NCI-H128 (cell line): ENCODE results near the gene PLD4.

ENCODE experiments used
- DNase-seq: peaks from one replicate; lab custom pipeline; 2025; ENCODE audit not compliant: unreplicated experiment; lab: John Stamatoyannopoulos, UW

The PLD4 gene

GRCh38 chr14:104973135-104973384, 48.4 kb downstream of the PLD4 start:
- no peak for DNase-seq

GRCh38 chr14:104973385-104974145, 48.9 kb downstream of the PLD4 start:
- DNase-seq = no peak

GRCh38 chr14:104974146-104974541, 49.5 kb downstream of the PLD4 start:
- no peak for DNase-seq

DNA sequence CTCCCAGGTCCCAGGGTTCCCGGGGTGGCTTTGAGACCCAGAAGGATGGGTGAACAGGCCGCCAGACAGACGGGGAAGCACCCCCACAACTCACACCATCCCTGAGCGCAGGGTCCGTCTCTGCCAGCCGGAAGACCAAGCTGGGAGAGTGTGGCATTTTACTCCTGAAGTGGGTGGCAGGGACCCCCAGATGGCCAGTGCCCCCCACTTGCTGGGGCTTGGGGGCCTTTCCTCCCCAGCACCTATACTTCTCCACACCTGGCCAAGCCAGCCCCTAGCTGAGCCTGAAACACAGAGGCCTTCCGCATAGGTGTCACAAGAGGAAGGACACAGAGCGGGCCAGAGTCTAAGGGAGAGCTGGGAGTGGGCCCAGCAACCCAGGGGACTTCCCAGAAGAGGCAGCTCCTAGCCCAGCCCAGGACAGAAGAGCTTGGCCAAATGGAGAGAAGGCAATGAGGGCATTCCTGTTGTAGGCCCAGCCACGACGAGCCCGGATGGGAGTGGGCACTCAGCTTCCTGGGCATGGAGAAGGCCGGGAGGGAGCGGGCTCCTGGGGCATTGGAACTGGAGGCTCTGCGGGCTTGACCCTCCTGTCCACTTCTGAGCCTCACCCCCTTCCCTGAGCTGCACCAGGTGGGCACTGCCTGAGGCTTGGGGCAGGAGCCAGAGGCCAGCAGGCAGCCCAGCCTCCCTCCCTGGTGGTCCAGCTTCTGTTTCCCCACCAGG, 50.1 kb downstream of the PLD4 start:
- DNase-seq = no peak

DNA sequence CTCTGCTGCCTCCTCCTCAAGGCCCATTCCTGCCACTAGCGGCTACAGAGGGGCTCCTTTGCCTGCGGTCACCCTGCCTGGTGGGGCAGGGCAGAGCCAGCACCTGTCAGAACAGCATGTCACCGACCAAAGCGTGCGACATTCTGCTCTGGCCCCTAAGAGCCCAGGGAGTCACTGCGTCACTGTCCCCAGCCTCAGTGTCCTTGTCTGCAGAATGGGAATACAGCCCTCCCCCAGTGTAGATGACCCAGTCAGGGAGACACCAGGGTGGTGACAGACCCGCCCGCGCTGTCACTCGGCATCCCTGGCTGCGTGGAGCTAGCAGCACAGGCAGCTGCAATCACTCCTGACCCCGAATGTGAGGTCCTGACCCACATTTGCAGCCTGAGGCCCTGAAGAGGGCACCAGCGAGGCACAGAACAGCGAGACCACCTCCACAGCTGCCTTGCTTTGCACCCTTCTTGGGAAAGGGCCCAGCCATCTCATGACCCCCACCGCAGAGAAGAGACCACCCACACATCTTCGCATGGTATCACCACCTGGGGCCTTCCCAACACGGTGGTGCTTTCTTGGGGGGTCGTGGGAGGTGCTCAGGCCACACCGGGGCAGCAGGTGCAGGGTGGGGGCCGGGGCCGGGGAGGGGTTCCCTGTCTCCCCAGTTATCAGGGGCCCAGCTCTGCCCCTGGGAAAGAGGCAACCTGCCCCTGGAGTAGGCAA, 51.0 kb downstream of the PLD4 start:
- no peak for DNase-seq

DNA sequence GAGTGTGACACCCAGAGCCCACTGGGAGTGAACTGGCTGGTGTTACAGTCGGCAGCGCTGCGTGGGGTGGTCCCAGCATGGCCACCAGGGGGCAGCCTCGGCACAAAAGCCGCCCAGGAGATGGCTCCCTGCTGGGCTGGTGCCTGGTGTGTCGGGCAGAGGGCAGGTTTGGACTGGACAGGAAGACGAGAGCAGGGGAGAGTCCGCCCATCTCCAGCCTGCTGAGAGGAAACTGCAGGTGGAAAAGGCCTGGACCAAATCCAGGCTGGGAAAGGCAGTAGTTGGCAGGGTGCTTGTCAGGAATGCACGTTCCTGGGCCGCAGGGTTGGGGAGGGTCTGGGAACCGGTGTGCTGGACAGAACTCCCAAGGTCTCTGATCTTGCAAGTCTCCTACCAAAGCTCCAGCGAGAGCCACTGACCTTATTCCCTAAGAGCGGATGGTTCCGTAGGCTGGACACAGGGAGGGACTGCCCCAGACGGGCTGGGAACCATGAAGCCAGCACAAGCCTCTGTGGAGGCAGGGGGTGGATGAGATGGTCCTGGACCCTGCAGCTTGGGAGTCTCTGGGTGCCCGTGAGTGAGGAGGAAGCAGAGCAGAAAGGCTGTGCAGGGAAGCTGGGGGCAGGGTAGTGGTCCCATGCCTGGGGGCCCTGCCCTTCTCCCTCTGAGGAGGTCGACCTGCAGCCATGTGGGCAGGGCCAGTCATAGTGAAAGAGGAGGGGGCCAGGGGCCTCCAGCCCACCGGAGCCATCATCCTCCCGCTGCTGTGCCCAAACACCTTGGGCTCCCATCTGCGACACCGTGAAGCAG, 51.7 kb downstream of the PLD4 start:
- no peak for DNase-seq

- DNase-seq = no peak
Measured at GRCh38 chr14:104977008-104977680, 52.5 kb downstream of the PLD4 start.

GRCh38 chr14:104977681-104978653, 53.3 kb downstream of the PLD4 start, which contains the start of gene AHNAK2:
TSS of gene AHNAK2 (minus strand) at chr14:104978374. CDS start at chr14:104978237, 137 bp downstream.
- peak; percentile 26 for DNase-seq

DNA sequence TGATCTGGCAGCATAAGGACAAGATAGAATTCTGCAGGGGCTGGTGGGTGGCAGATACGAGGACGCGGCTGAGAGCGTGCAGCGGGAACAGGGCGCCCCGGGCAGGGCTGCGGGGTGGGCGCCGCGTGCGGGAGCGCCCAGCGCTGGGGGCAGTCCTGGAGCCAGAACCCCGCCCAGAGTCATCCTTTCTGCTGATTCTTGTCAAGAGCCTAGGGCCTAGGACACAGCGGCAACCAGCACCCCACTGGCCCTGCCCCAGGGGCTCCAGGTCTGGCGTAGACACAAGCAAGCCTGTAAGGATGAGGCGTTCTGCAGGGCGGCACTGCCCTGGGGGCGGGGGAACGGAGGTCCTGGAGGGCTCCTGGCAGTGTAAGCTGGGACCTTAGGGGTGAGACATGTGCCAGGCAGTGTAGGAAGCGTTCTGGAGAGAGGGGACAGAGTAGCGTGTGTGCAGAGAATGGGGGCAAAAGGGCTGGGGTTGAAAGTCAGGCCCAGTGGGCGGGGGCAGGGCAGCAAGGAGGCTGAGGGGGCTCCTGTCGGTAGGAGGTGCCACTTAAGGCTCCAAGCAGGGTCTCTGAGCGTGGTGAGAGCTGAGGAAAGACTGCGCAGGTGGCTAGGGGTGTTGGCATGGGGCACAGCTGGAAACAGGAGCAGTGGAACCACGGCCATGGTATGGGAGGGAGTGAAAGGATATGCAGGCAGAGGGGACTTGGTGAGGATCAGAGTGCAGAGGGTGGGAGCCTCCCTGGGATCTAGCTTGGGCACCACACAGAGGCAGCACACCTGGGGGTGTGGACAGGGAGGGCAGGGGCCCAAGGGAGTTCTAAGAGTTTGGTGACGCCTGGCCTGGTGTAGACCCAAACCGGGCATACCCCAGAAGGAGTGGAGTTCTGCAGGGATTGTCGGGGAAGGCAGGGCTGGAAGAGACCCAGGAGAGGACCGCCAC, 54.3 kb downstream of the PLD4 start:
- no peak for DNase-seq

DNA sequence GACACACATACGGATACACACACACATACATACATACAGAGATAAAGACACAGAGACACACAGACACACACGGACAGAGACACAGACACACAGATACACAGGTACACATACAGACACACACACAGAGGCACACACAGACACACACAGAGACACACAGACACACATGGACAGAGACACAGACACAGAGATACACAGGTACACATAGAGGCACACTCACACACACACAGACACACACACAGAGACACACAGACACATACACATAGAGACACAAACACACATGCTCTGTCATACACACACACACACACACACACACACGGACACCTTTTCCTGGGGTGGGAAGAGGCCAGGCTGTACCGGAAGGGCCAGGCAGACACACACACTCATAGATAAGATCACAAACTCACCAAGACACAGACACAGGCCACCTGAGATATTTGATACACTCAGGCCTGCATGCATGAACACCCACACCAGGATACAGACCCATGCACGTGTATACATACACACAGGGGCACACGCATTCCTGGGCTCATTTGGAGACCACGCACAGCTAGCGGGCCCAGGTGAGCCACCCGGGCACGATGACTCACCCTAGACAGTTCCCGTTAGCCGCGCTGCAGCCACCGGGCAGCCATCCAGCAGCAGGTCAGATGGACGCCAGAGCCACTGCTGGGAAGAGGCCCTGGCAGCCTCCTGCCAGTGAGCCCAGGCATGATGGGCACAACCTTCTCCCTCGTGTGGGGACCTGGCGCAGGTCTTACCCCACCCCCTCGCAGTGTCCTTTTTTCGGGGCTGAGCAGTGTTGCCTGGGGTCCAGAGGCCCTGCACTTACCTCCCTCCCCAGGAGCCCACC, 55.3 kb downstream of the PLD4 start:
- no peak for DNase-seq

GRCh38 chr14:104980611-104981531, 56.2 kb downstream of the PLD4 start:
- DNase-seq = no peak

GRCh38 chr14:104981699-104982541, 57.2 kb downstream of the PLD4 start:
- no peak for DNase-seq

- DNase-seq = no peak
Measured at GRCh38 chr14:104982548-104983230, 58.0 kb downstream of the PLD4 start.
